Measurements from ENCODE around the gene VRK3.

The VRK3 gene

DNA sequence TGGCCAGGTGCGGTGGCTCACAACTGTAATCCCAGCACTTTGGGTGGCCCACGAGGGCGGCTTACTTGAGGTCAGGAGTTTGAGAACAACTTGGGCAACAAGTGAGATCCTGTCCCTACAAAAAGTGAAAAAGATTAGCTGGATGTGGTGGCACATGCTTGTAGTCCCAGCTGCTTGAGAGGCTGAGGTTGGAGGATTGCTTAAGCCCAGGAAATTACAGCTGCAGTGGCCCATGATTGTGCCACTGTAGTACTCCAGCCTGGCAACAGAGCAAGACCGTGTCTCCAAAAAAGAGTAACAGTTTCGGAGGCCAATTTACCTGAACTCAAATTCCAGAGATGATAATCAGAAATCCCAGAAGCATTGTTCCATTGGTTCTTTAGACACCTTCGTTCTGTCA is 5.1 kb upstream of the VRK3 start:
- DNase-seq: no peak

DNA sequence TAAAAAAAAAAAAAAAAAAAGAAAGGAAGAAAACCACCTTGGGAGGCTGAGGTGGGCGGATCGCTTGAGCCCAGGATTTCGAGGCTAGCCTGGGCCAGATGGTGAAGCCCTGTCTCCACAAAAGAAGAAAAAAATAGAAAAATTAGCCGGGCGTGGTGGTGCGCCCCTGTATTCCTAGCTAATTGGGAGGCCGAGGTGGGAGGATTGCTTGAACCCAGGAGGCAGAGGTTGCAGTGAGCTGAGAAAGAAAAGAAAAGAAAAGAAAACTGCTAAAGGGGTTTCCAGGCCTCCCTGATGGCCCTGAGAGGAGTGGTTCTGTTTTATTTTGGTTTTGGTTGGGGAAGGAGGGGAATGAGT is 1.4 kb upstream of the VRK3 start:
- DNase-seq: no peak

DNA sequence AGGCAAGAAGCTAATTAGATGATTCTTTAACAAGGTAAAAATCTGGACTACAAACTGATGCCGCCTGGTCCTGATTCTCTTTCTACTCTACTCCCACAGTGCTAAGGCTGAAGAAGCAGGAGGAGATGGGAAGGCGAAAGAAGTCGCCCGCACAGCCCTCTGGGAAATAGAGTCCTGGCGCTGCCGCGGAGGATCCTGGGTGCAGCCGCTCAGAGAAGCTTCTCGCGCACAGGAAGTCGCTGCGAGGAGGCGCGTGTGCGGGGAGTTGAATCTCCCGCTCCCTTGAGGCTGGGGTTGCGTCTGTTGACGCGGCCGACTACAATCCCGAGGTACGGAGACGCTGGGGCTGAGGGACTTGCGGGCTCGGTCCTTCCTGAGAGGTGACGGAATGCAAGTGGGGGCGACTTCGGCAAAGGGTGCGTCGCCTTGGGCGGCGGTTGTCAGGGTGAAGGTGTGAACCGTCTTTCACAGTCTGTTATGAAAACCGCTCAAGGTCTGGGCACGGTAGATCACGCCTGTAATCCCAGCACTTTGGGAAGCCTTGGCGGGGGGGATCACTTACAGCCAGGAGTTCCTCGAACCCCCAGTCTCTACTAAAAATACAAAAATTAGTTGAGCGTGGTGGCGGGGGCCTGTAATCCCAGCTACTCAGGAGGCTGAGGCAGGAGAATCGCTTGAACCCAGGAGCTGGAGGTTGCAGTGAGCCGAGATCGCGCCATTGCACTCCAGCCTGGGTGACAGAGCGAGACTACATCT is 800 bp upstream of the VRK3 start, which contains the start of gene ZNF473:
Gene ZNF473 (plus strand): TSS at position 212 of the 756 bp plus-strand sequence. CDS start 5,078 bp downstream, outside the sequence.
- DNase-seq: peak; percentile 98

DNA sequence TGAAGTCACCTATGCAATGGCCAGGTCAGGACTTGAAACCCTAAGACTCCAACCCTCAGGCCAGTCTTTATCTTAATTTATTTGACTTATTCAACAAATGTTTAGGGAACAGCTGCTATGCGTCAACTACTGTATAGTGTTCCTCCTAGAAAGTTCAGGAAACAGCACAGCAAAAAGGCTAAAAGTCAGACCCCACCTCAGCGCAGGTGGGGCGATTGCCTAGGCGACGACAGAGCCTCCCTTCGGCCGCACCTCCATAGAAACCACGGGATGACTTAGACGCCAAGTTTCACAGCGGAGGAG is 502 bp downstream of the VRK3 start:
- peak; percentile 1 for DNase-seq

DNA sequence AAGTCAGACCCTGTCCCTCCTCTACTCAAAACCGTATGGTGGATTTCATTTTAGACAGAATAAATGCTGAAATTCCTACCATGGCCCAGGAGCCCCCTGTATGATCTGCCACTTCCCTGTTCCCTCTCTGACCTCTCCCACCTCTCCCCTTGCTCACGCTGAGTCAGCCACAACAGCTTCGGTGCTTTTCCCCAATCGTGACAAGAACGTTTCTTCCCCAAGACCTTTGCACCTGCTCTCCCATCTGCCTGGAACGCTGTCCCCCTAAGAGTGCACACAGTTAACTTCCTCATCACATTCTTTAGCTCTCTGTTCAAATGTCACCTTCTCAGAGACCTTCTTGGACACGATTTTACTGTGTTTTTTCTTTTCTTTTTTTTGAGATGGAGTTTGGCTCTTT is 2.3 kb downstream of the VRK3 start:
- DNase-seq: no peak

DNA sequence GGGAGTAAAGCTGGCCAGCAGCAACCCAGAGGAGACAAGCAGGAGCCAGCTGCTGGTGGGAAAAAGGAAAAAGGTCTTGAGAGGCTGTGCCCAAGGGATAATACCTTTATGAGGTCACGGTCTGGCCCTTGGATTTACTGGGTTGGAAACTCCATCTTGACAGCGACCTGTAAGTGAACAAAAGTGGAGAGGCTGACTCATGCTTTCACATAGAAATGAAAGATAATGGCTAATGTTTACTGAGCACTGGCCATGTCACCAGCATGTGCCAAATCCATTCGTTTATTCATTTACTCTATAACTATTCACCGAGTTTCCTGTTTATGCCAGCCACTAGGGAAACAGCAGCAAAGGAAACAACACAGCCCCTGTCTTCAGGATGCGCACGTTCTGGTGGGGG is 4.7 kb downstream of the VRK3 start:
- no peak for DNase-seq

DNA sequence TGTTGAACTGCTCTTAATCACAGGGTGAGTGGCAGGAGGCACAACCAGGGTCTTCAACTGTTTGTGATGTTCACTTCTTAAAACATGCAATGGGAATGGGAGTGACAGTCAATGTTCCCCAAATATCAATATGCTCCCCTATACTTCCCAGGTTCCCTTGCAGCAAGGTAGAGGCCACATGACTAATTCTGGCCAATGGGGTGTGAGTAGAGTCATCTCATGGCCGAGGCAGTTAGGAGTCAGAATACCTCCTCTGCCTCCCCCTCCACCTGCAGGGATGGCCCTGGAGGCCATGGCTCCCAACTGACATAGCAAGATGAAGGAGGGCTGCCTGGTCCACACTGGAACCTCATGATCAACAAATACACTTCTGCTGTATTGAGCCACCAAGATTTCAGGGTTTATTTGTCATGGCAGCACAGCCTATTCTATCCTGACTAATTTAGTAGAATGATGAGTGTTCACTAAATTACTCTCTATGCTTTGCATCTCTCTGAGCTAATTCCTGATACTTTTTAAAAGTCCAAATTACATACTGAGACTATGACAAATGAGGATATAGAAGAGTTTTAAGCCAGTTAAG is 8.9 kb downstream of the VRK3 start:
- no peak for DNase-seq

DNA sequence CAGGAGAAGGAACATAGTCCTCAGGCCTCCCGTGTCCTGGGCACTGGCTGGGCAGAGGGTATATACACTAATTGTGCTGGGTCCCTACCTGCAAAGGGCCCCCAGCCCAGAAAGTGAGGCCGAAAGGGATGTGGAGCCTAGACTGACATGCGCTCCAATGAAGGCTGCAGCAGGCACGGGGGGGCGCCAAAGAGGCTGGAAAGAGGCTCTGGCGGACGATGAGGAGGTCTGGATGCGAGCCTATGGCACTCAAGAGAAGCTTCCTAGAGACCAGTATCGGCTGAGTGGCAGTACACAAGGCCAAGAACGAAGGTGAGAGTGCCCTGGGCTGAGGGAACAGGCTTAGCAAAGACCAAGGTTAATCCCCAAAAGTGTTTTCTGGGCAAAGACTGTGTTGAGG is 16.6 kb downstream of the VRK3 start:
- DNase-seq: no peak

DNA sequence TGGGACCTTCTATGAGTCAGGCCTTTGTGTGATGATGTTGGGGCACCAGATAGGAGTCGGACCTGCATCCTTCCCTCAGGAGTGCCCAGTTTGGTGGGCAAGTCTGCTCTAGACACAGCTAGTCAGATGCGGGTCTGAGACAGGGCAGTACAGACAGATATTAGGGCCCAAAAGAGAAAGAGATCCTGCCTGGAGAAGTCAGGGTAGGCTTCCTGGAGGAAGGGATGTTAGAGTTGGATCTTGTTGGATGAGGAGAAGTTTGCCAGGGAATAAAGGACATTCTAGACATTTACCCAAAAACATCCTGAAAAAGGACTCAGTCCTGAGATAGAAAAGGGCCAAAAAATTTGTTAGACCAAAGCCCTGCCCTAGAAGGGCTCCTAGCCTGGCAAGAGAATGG is 17.2 kb downstream of the VRK3 start:
- DNase-seq: no peak

DNA sequence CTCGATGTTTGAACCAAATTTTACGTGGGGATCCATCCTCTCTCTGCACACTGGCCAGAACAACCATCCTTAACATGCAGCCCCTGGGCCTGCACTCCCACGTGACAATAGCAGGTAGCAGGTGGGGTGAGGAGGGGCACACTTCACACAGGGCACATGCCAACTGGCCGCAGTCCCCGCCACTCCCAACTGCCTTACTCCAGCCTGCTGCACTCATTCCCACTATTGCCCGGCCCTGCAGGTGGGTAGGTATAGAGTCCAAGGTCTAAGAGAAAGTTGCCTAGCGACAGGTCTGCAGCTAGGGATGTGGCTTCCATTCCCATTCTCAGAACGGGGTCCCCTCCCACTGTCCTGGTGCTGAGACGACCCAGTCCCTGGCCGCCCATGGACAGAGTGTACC is 18.0 kb downstream of the VRK3 start:
- no peak for DNase-seq

DNA sequence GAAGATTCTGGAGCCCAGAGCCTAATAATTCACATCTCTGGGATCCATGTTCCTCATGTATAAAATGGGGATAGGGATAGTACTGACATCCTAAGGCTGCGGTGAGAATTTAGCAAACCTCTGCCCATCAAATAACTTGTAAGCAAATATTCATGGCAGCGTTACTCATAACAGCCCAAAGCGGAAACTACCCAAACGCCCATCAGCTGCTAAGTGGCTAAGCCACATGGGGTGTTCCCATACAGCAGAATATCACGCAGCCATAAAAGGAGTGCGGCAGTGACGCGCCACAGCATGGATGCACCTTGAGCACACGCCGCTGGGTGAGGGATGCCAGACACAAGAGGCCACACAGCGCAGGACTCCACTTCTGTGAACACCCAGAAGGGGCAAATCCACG is 19.7 kb downstream of the VRK3 start:
- no peak for DNase-seq

DNA sequence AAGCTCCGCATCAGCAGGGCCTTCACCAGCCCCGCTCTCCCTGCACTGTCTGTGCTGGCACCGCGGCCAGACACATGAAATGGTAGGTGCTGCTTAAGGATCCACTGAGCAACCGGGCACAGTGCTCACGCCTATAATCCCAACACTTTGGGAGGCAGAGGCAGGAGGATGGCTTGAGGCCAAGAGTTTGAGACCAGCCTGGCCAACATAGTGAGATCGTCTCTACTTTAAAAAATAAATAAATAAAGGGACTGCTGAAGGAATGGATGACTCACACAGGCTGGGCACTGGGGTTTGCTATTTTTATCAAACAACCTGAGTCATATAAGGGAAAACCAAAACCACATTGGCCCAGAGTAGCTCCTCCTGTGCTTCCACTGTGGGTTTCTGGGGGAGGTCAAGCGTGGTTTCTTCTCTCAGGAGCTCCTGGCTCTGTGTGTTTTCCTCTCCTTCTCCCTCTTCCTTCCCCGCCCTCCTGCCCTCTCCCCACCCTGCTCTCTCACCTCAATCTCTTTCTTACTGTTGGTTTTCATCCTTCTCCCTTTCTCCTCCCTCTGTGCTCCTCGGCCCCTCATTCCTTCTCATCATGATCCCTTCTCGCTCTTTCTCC is 21.3 kb downstream of the VRK3 start:
- DNase-seq: no peak

DNA sequence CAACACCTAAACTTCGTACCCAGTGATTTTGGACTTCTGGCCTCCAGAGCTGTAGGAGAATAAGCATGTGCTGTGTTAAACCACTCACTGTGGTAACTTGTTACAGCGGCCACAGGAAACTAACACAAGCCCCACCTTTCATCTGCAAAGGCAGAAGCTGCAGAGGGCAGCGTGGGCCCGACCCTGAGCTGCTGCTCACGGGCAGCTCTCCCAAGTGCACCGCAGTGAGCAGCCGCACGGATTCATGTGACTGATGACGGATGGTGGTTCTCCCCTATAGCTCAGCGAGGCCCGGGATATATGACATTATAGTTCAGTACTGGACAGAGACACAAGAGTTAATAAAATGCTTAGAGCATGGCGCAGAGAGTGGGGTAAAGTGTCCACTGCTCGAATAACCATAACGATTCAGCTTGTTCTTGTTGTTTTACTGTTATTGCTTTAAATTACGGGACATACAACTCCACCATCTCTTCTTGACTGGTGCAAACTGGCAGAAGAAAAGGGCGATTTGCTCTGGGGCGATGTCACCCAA is 21.9 kb downstream of the VRK3 start:
- no peak for DNase-seq

DNA sequence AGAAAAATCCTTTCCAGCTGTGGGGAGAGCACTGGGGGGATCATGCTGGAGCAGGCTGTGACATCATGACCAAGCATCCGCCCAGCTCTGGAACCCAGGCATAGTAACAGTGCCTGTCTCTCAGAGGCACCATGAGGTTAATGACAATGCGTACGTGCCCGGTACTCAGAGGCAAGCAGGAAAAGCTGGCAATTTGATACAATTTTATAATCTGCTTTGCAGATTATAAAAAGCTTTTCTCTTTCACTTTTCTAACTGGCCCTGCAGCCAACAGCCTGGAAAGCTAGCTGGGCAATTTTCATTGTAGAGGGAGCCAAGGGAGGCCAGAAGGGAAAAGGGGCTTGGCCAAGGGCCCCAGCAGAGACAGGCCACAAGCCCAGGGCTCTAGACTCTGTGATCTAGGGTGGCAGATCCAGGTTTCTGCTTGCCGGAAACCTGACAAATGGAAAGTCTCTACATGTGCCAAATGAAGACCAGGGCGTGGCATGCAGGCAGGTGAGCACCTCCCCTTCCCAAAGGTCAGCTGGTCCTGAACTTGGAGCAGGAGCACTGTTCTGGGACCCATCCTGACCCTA is 22.7 kb downstream of the VRK3 start:
- no peak for DNase-seq

DNA sequence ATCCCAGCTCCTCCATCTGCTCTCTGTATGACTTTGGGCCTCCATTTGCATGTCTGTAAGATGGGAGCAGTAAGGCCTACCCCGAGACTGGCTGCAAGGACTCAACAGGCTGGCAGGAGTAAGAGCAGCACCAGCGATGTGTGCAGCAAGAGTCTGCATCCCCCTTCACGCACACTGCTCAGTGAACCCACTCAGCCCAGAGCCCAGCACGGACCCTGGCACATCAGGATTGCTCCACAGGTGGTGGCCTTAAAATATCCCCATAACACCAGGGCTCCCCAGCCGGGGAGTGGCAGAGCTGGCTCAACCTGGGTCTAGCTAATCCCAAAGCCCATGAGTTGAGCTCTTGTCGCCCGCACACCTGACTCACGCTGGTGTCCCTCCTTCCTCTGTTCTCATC is 23.4 kb downstream of the VRK3 start:
- no peak for DNase-seq

DNA sequence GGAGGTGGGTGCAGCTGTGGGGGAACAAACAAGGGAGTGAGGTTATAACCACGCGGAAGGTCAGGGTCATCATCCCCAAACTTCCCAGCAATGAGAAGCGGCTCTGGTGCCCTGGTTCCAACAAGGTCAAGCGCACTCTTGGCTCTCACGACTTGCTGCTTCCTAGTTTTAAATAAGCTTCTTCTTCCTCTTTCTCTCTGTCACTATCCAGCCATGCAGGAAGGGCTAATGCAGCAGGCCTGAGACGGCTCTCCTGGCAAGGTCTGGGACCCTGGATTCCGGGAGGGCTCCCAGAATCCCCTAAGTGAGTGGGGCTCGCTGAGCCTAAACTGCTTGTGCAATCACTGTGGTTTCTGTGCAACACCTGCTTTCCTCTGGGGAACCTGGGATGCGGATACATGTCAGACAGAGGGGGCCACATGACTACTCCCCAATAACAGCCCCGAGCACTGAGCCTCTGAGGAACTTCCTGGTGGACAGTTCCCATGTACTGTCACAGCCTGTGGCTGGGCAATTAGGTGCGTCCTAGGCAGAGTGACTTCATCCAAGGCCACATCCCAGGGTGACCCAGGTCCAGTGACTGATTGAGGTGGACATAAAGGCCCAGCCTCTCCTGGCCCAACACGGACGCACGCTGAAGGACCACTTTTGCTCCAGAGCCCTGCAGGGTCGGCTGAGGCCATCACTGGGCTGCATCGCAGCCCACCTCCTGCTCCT is 24.2 kb downstream of the VRK3 start:
- no peak for DNase-seq

DNA sequence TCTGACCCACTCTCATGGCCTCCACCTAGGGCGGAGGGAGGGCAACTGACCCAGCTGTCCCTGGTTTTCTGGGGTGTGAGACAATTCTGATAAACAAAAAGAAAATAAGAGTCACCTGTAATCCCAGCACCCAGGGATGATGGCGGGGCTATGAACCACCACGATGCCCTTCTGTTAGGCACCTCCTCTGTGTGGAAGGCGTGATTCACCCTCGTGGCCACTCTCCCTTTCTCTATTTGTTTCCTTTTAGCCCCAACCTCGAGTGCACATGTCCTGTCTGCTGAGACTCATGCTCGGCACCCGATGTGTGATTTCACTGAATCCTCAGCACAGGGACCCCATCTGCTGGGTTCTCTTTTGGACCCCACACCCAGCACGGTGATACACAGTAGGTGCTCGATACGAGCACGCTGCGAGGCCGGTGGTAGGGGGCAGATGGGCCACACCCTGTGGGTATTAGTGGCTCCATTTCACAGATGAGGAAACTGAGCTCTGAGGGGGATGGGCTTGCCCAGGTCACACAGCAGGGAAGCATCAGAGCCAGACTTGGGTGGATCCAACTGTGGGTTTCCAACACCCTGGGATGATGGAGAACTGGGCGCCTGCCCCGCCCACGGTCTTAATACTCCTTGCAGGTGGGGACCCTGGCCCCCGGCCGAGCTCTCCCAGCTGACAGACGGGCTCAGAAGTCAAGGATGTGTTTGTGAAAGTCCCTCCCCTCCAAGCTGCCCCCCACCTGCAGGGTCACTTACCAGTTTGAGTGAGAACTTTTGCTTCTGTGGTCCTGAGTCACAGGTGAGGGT is 24.9 kb downstream of the VRK3 start:
- DNase-seq: no peak

DNA sequence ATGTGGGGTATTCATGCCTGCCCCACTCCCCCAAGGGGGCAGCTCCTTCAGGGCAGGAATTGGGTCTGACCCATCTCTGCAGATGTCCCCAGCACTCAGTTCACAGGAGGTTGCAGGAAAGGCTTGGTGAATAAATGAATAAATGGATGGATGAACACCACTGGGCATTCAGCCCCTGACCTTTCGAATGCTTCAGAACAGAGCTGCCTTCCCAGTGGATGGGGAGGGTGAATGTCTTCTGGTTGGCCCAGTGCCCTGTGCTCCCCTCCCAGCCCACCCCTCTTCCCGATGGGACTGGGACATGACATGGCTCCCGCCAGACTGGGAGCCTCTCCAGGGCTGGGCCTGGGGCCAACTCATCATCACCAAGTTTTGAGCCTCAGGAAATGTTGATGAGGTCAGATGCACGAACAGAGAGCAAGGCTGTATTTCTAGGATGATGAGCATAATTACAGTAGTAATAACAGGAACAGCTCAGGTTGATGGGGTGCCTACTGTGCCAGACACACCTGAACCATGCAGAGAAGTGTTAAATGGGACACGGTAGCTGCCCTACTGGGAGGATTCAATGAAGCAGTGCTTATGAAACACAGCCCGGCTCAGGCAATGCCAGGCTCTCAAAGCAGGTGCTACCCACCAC is 25.7 kb downstream of the VRK3 start:
- DNase-seq: no peak

DNA sequence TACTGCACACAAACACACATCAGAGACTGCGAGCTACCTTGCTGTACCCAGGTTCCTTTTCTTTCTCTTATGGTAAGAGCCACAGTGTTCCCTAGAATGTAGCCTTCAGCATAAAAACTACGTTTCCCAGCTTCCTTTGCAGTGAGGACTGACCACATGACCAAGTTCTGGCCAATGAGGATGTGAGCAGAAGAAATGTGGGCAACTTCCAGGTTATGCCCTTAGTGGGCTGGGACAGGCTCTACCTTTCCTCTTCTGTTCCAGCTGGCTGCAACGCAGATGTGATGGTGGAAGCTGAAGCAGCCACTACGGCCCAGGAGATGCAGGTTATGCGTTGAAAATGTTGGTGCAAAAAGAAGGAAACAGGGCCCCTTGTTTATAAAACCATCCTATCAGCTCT is 27.5 kb downstream of the VRK3 start:
- DNase-seq: peak; percentile 21

DNA sequence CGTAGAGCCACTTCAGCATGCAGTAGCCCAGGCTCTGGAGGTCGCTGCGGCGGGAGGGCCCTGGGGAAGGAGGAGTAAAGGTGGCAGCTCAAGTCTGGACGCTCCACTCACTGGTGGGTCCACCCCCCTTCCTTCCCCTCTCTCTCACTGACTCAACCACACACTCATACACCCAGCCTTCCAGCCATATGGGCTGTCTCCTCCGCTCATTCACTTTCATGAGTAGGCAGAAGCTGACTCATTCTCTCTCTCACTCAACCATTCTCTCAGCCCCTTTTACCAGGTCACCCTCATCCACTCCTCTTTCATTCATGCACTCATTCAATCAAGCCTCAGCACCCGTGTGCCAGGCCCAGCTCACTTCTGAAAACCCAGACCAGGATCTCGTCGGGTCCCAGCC is 36.7 kb downstream of the VRK3 start:
- DNase-seq: no peak

DNA sequence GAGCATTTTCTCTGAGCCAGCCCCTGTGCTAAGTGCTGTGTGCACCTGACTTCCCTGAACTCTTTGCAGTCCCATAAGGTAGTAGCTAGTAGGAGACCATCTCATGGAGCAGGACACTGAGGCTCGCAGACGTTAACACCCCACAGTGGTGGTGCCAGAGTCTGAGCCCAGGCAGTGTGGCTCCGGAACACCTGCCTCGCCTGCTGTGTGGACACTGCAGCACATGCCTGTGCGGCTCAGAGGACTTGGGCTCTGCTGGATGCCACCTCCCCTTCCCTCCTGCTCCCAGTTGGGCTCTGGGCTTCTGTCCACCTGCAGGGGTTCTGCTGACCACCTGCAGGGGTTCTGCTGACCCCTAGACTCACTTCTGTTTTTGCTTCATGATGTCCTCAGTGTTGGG is 37.2 kb downstream of the VRK3 start:
- DNase-seq: no peak

DNA sequence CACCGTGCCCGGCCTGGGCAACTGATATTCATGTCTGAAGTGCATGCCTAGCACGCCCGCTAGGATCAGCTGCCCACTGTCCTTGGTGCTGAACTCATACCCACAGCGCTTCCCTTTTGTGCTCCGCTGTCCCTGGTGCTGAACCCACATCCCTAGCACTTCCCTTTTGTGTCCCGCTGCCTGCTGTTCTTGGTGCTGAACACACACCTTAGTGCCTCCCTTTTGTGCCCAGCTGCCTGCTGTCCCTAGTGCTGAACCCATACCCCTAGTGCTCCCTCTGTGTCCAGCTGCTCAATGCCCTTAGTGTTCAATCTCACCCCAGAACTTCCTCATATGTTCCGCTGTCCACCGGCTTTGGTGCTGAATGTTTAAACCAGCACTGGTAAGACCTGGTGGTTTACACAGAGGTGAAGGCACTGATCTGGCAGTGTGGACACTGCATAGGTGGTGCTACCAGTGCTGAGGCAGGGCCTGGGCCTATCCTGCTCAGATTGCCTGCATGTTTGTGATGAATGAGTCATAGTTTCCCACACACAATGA is 37.9 kb downstream of the VRK3 start:
- DNase-seq: no peak

Data from NCI-H2227 treated with DMSO at 0.1 percent for 48 hours (cell line).